GM19438 (cell line): ENCODE results near the gene TSEN34.

Experiments used
- ATAC-seq: cut with Tn5 transposase; IDR thresholded peaks from one replicate; pipeline ENCODE4 v1.9.1; 2021; ENCODE audit warnings: low read depth; ENCODE audit not compliant: unreplicated experiment

TSEN34 gene

DNA sequence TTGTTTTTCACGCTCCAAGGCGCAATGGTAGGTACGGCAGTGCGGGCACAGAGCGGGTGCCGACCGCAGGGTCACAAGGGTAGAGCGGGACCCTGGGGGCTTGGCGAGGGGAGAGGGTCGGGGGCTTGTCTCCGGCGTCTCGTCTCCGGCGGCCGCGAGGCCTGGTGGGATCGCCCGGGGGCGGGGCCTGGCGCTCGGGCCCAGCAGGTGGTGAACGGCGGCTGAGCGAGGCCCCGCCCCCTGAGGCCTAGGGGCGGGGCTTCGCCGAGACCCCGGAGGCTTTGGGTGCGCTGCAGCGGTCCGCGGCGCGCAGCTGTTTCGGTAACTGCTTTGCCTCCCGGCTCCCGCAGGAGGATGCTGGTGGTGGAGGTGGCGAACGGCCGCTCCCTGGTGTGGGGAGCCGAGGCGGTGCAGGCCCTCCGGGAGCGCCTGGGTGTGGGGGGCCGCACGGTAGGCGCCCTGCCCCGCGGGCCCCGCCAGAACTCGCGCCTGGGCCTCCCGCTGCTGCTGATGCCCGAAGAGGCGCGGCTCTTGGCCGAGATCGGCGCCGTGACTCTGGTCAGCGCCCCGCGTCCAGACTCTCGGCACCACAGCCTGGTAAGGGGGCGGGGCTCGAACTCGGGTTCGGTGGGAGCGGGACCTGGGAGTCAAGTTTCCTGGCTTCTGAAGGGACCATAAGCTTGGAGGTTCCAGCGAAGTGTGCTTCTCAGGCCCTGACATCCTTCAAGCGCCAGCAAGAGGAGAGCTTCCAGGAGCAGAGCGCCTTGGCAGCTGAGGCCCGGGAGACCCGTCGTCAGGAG, at the start of gene TSEN34:
Gene TSEN34, plus strand, starts transcription at position 298 of the 800 bp plus-strand sequence. Its CDS starts 57 bp downstream, at position 355.
- ATAC-seq, result no peak

DNA sequence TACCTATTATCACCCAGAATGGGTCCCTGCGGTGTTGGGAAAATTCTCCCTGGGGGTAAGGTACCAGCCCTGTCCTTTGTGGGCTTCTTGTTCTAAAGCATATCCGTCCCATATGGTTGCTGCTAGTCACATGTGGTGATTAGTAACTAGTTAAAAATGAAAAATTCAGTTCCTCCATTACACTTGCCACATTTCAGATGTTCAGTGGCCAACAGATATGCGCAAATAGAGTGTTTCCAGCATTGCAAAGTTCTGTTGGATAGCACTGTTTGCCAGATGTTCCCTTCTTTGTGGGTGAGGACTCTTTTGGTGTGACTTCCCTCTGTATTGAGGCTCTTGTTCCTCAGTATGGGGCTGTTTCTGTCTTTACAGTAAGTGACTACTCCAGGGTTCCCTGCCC, 49.8 kb upstream of the TSEN34 start:
- ATAC-seq, result no peak

GRCh38 chr19:54142166-54142780, 48.8 kb upstream of the TSEN34 start:
- no peak for ATAC-seq

DNA sequence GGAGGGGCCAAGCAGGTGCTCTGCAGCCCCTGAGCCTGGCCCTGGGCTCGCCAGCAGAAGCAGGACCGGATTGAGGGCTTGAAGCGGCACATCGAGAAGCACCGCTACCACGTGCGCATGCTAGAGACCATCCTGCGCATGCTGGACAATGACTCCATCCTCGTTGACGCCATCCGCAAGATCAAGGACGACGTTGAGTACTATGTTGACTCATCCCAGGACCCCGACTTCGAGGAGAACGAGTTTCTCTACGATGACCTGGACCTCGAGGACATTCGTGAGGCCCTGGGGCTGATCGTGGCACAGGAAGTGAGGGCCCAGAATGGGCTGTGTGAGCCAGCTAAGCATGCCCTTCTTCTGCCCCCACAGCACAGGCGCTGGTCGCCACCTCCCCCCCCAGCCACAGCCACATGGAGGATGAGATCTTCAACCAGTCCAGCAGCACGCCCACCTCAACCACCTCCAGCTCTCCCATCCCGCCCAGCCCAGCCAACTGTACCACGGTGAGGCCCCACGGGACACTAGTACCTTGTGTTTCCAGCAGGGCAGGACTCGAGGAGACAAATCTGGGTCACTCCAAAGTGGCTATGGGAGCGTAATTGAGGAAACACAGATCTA, 45.5 kb upstream of the TSEN34 start:
- no peak for ATAC-seq

DNA sequence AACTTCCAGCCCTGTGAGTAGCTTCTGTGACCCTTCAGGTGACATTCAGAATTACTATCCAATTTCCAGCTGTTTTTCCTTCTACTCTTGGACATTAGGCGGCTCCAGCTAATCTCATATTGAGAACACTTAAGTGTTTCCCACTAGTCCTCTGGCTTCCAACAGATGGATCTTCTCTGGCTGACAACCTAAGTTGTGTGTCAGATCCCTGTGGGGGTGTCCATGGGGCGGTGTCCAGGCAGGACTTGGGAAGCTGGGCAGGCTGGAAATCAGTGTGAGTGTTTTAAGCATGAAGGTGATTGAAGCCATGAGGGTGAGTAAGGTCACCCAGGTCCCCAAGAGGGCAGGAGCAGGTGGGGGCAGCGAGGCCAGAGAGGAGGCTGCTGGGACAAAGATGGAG, 43.4 kb upstream of the TSEN34 start:
- no peak for ATAC-seq

- ATAC-seq, result no peak
Measured at GRCh38 chr19:54148158-54148557, 43.0 kb upstream of the TSEN34 start.

- no peak for ATAC-seq
Measured at GRCh38 chr19:54149021-54149812, 41.9 kb upstream of the TSEN34 start.

- ATAC-seq, result no peak
Measured at GRCh38 chr19:54151362-54152035, 39.6 kb upstream of the TSEN34 start.

GRCh38 chr19:54152267-54152666, 38.8 kb upstream of the TSEN34 start:
- no peak for ATAC-seq

DNA sequence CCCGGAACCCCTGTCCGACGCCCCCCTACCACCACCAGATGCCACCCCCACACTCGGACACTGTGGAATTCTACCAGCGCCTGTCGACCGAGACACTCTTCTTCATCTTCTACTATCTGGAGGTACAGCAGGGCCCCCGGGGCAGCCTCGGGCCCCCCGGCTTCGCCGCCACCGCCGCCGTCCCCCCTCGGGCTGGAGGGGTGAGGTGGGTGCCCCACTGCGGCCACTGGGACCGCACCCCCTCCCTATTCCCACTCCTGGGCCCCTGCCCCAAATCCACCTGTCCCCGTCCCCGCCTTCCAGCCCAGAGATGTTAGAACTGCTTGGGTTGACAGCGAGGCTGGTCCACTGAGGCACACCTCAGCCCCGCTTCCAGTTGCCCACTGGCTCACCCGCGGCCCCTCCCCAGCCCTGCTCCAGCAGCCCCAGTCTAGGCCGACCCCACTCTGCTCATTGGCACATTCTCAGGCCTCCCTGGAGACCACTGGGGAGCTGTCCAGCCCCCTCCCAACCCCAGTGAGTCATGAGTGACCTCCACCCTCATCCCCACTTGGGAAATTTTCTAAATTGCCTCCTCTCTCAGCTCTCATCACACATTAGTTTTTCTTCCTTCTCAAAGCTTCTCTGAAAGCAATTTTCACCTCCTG, 38.1 kb upstream of the TSEN34 start:
- no peak for ATAC-seq

DNA sequence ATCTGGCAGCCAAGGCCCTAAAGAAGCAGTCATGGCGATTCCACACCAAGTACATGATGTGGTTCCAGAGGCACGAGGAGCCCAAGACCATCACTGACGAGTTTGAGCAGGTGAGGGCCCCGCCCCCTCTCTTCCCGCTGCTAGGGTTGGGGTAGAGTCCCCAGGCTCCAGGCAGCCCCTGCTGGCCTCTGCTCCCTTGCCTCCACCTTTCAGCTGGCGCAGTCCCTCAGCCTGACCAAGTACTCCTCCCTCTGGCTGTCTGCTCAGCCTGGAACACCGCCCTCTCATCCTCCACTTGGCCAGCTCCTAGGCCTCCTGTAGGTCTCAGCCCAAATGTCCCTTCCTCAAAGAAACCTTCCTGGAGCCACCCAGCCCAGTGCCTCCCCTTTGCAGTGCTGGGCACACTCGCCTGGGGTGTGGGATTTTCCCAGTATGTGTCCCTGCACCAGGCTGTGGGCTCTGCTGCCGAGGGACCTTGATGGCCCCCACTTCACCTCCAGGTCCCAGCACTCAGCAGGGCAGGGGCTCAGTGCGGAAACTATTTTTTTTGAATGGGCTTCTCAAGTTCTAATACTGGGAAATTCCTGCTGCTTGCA, 37.3 kb upstream of the TSEN34 start:
- no peak for ATAC-seq

- ATAC-seq, result no peak
Measured at GRCh38 chr19:54154603-54155345, 36.3 kb upstream of the TSEN34 start.

- ATAC-seq, result no peak
Measured at GRCh38 chr19:54155694-54156093, 35.4 kb upstream of the TSEN34 start.

GRCh38 chr19:54156490-54156889, 34.6 kb upstream of the TSEN34 start:
- no peak for ATAC-seq

GRCh38 chr19:54156953-54157352, 34.2 kb upstream of the TSEN34 start:
- ATAC-seq, result no peak

DNA sequence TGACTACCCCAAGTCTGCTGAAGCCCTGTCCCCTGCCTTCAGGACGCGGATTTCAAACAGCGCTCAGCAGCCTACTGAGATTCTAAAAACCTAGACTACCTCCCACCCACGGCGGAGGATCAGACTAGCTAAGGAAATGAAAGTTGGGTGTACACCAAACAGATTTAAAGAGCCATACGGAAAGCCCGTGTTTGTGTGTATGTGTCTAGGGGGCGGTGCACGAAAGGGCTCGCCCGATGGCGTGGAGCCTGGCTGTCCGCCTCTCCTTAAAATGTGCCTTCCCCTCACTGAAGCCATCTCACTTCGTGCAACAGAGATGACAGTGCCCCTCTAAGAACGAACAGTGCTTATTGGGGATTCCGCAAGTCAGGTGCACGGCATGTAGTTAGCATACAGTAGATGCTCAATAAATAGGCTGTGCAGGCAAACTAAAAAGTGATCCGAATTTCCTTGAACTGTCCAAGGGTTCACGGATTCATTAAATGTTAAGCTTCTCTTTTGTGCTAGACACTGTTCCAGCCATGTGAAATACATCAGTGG, 32.2 kb upstream of the TSEN34 start:
- ATAC-seq, result no peak

DNA sequence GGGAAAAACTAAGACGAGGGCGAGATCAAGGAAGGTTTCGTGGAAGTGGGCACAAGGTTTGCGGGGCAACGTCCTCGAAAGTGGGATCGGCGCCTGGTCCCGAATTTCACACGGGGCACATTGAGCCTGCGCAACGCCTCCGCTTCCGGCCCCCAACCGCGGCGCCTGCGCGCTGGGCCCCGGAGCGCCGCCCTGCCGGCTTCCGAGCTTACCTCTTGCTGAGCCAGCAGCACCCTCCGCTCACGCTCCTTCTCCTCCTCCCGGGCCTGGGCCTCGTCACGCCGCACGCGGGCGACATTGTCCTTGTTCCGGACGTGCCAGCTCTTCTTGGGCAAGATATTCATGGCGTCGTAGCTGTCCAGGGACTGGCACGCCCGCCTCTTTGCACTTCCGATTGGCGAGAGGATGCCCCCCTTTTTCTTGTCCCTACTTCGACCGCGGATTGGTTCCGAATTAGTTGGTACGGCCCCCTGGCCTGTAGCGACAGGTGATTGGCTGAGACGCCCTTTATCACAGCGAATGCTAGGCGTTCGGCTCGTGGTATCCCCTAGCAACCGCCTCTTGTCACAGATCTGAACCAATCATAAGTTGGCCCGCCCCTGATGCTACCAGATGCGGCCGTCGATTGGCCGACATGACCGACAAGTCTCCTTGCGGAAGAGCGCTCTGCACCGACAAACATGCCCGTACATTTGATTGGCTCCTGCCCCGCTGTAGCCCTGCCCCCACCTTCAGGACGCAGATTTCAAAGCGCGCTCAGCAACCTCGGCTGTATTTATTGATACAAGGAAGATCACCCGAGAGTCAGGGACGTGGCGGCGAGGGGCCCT, 31.5 kb upstream of the TSEN34 start, which contains the start of gene LENG1:
Gene LENG1, minus strand, starts transcription at position 370 of the 830 bp plus-strand sequence. Its CDS starts 26 bp downstream, at position 344.
- peak; percentile 88 for ATAC-seq
